ENCODE data around the gene ABHD11.
"Not testable (repeated sequence)": the region's sequence is repeated elsewhere in the genome, so short reads cannot be mapped to it uniquely, and the experiment has no call there.

Gene ABHD11, protein sequence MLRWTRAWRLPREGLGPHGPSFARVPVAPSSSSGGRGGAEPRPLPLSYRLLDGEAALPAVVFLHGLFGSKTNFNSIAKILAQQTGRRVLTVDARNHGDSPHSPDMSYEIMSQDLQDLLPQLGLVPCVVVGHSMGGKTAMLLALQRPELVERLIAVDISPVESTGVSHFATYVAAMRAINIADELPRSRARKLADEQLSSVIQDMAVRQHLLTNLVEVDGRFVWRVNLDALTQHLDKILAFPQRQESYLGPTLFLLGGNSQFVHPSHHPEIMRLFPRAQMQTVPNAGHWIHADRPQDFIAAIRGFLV
- total RNA-seq, result 7.3 to 10.6 (median 9.8) reads per million in 3 donors

GRCh38 chr7:73738612-73739386 lies at the start of gene ABHD11:
Gene ABHD11 (minus strand): TSS chr7:73738802. CDS start chr7:73738770, 32 bp downstream.
- Histone ChIP-seq H3K36me3 (ENCODE audit: control insufficient read depth, insufficient read depth, low read length) (no peaks in the 10 kb centered on the region), H3K27me3 (replicated peaks; ENCODE audit: control insufficient read depth, insufficient read depth, low read length, poor library complexity, severe bottlenecking) (no peaks in the 10 kb centered on the region), H3K4me3 (ENCODE audit: insufficient read depth, low read depth, low read length, poor library complexity, severe bottlenecking) (peak within 1 kb of the TSS; percentile 89), H3K4me1 (ENCODE audit: control insufficient read depth, insufficient read depth, low read length, poor library complexity, severe bottlenecking) (peaks cover 21% of the 10 kb centered on the region), H3K9me3 (ENCODE audit: control insufficient read depth, low read length) (no peaks in the 10 kb centered on the region), H3K27ac (ENCODE audit: insufficient read depth, low read length, poor library complexity, severe bottlenecking) (peak within 1 kb of the TSS; percentile 91)
- DNase-seq, result peak; percentile 96 to 98 (median 97)

- not testable (repeated sequence) for H3K4me3 ChIP-seq (ENCODE audit: insufficient read depth, low read depth, low read length, poor library complexity, severe bottlenecking); H3K27ac ChIP-seq (ENCODE audit: insufficient read depth, low read length, poor library complexity, severe bottlenecking); DNase-seq
Observed at GRCh38 chr7:73787786-73788048, 49.1 kb upstream of the ABHD11 start.

DNA sequence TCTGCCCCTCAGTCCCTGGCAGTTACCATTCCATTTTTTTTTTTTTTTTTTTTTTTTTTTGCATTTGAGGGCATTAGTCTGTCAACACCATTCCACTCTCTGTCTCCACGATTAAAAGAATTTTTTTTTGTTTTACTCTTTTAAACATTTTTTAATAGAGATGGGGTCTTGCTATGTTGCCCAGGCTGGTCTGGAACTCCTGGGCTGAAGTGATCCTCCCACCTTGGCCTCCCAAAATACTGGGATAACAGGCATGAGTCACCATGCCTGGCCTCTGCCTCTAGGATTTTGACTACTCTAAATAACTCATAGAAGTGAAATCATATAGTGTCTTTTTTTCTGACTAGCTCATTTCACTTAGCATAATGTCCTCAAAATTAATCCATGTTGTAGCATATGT lies 48.0 kb upstream of the ABHD11 start:
- no peak overlapping the region for H3K4me3 ChIP-seq (ENCODE audit: insufficient read depth, low read depth, low read length, poor library complexity, severe bottlenecking)
- no peak for DNase-seq
- H3K36me3 ChIP-seq (ENCODE audit: control insufficient read depth, insufficient read depth, low read length), result no peaks in the 10 kb centered on the region
- H3K4me1 ChIP-seq (ENCODE audit: control insufficient read depth, insufficient read depth, low read length, poor library complexity, severe bottlenecking), result no peaks in the 10 kb centered on the region
- no peaks in the 10 kb centered on the region for H3K27me3 ChIP-seq (replicated peaks; ENCODE audit: control insufficient read depth, insufficient read depth, low read length, poor library complexity, severe bottlenecking)
- no peak overlapping the region for H3K27ac ChIP-seq (ENCODE audit: insufficient read depth, low read length, poor library complexity, severe bottlenecking)
- no peaks in the 10 kb centered on the region for H3K9me3 ChIP-seq (ENCODE audit: control insufficient read depth, low read length)

More at GRCh38 chr7:73787786-73788048, 49.1 kb upstream of the ABHD11 start:
- H3K36me3 ChIP-seq (ENCODE audit: control insufficient read depth, insufficient read depth, low read length); H3K4me1 ChIP-seq (ENCODE audit: control insufficient read depth, insufficient read depth, low read length, poor library complexity, severe bottlenecking); H3K9me3 ChIP-seq (ENCODE audit: control insufficient read depth, low read length); H3K27me3 ChIP-seq (replicated peaks; ENCODE audit: control insufficient read depth, insufficient read depth, low read length, poor library complexity, severe bottlenecking): not testable (repeated sequence)

GRCh38 chr7:73779517-73779916 lies 40.9 kb upstream of the ABHD11 start:
- H3K36me3 ChIP-seq (ENCODE audit: control insufficient read depth, insufficient read depth, low read length), result no peaks in the 10 kb centered on the region
- H3K9me3 ChIP-seq (ENCODE audit: control insufficient read depth, low read length), result no peaks in the 10 kb centered on the region
- no peak overlapping the region for H3K4me3 ChIP-seq (ENCODE audit: insufficient read depth, low read depth, low read length, poor library complexity, severe bottlenecking)
- no peaks in the 10 kb centered on the region for H3K4me1 ChIP-seq (ENCODE audit: control insufficient read depth, insufficient read depth, low read length, poor library complexity, severe bottlenecking)
- no peak overlapping the region for H3K27ac ChIP-seq (ENCODE audit: insufficient read depth, low read length, poor library complexity, severe bottlenecking)
- no peak for DNase-seq
- no peaks in the 10 kb centered on the region for H3K27me3 ChIP-seq (replicated peaks; ENCODE audit: control insufficient read depth, insufficient read depth, low read length, poor library complexity, severe bottlenecking)

DNA sequence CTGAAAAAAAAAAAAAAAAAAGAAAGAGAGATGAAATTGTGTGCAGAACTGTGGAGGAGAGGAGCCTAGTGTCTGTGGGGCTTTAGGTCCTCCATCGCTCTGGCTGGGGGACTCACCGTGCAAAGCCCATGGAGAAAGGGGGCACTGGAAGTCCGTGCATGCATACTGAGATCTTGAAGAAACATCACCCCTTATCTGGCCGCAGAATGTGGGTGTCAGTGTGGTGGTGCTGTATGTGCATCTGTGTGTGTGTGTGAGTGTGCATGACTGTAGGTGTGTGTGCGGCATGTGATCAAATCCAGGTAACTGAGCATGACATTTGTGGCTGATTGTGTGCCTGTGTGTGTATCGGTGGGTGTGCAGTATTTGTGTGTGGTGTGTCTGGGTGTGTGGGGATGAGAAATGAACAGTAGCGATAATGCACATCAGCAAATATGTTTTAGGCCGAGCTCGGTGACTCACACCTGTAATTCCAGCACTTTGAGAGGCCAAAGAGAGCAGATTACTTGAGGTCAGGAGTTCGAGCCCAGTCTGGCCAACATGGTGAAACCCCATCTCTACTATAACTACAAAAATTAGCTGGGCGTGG lies 40.3 kb upstream of the ABHD11 start:
- H3K36me3 ChIP-seq (ENCODE audit: control insufficient read depth, insufficient read depth, low read length), result no peaks in the 10 kb centered on the region
- no peaks in the 10 kb centered on the region for H3K27me3 ChIP-seq (replicated peaks; ENCODE audit: control insufficient read depth, insufficient read depth, low read length, poor library complexity, severe bottlenecking)
- no peak overlapping the region for H3K27ac ChIP-seq (ENCODE audit: insufficient read depth, low read length, poor library complexity, severe bottlenecking)
- H3K4me3 ChIP-seq (ENCODE audit: insufficient read depth, low read depth, low read length, poor library complexity, severe bottlenecking), result no peak overlapping the region
- H3K4me1 ChIP-seq (ENCODE audit: control insufficient read depth, insufficient read depth, low read length, poor library complexity, severe bottlenecking), result no peaks in the 10 kb centered on the region
- H3K9me3 ChIP-seq (ENCODE audit: control insufficient read depth, low read length), result no peaks in the 10 kb centered on the region
- DNase-seq, result no peak

DNA sequence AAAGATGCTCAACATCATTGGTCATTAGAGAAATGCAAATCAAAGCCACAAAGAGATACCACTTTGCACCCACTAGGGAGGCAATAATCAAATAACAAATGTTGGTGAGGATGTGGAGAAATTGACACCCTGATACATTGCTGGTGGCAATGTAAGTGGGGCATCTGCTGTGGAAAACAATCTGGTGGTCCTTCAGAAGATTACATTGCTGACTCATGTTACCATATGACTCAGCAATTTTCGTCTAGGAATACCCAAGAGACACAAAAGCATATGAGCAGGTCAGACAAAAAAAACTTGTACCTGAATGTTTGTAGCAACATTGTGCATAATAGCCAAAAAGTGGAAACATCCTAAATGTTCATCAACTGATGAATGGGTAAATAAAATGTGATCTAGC lies 36.3 kb upstream of the ABHD11 start:
- no peaks in the 10 kb centered on the region for H3K36me3 ChIP-seq (ENCODE audit: control insufficient read depth, insufficient read depth, low read length)
- H3K27ac ChIP-seq (ENCODE audit: insufficient read depth, low read length, poor library complexity, severe bottlenecking), result no peak overlapping the region
- H3K27me3 ChIP-seq (replicated peaks; ENCODE audit: control insufficient read depth, insufficient read depth, low read length, poor library complexity, severe bottlenecking), result peaks cover 15% of the 10 kb centered on the region
- H3K4me1 ChIP-seq (ENCODE audit: control insufficient read depth, insufficient read depth, low read length, poor library complexity, severe bottlenecking), result peaks cover 6% of the 10 kb centered on the region
- no peak overlapping the region for H3K4me3 ChIP-seq (ENCODE audit: insufficient read depth, low read depth, low read length, poor library complexity, severe bottlenecking)
- no peaks in the 10 kb centered on the region for H3K9me3 ChIP-seq (ENCODE audit: control insufficient read depth, low read length)
- DNase-seq, result no peak

DNA sequence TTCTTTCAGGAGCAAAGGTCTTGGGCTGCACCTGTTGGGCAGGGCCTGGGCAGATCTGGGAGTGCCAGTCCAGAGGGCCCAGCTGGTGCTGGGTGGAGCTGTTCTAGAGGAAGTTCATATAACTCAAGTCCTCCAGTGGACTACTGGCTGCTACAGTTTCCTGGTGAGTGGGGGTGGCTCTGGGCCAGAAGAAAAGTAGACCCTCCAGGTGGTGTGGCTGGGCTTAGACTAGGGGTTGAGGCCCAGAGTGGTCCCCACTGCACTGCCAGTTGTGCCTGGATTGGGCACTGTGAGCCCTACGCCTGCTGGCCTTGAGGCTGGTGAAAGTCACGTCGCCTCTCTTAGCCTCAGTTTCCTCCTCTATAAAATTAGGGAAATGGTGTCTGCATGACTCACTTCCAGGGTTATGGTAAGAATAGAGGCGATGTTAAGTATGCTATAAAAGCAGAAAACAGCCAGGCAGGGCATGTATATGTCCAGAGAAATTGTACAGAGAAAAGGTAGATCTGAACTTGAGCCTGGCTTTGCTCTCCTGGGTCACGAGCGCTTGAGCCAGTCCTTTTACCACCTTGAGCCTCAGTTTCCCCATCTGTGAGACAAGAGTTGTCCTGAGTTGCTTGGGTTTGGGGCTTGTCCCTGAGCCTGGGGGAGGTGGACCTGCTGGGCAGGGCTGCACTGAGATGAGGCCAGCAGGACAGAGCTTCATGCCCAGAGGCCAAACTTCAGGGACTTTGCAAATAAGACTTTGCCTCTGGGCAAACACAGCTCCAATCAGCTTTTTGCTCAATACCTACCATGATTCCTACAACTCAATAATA lies 35.3 kb upstream of the ABHD11 start:
- H3K9me3 ChIP-seq (ENCODE audit: control insufficient read depth, low read length), result no peaks in the 10 kb centered on the region
- no peaks in the 10 kb centered on the region for H3K36me3 ChIP-seq (ENCODE audit: control insufficient read depth, insufficient read depth, low read length)
- H3K4me1 ChIP-seq (ENCODE audit: control insufficient read depth, insufficient read depth, low read length, poor library complexity, severe bottlenecking), result peaks cover 7% of the 10 kb centered on the region
- DNase-seq, result no peak
- H3K4me3 ChIP-seq (ENCODE audit: insufficient read depth, low read depth, low read length, poor library complexity, severe bottlenecking), result no peak overlapping the region
- peaks cover 22% of the 10 kb centered on the region for H3K27me3 ChIP-seq (replicated peaks; ENCODE audit: control insufficient read depth, insufficient read depth, low read length, poor library complexity, severe bottlenecking)
- no peak overlapping the region for H3K27ac ChIP-seq (ENCODE audit: insufficient read depth, low read length, poor library complexity, severe bottlenecking)

- H3K9me3 ChIP-seq (ENCODE audit: control insufficient read depth, low read length), result no peaks in the 10 kb centered on the region
- H3K36me3 ChIP-seq (ENCODE audit: control insufficient read depth, insufficient read depth, low read length), result no peaks in the 10 kb centered on the region
- DNase-seq, result no peak
- no peak overlapping the region for H3K27ac ChIP-seq (ENCODE audit: insufficient read depth, low read length, poor library complexity, severe bottlenecking)
- peak overlapping the region; percentile 15 for H3K4me3 ChIP-seq (ENCODE audit: insufficient read depth, low read depth, low read length, poor library complexity, severe bottlenecking)
- H3K27me3 ChIP-seq (replicated peaks; ENCODE audit: control insufficient read depth, insufficient read depth, low read length, poor library complexity, severe bottlenecking), result peaks cover 22% of the 10 kb centered on the region
- H3K4me1 ChIP-seq (ENCODE audit: control insufficient read depth, insufficient read depth, low read length, poor library complexity, severe bottlenecking), result peaks cover 7% of the 10 kb centered on the region
Observed at GRCh38 chr7:73770860-73771670, 32.5 kb upstream of the ABHD11 start.

All from effector memory CD4-positive, alpha-beta T cell (primary cell).